ENCODE data around the gene SLC6A18.

The SLC6A18 gene

GRCh38 chr5:1182633-1183423 is 42.4 kb upstream of the SLC6A18 start:
- no peak for FAIRE-seq
- TF ChIP-seq TAF1 (IDR thresholded peaks at IDR 0.05; ENCODE audit: borderline replicate concordance, low read depth, low read length) (no peak), POLR2A (IDR thresholded peaks at IDR 0.05; ENCODE audit: low read depth, low read length) (no peak), POLR2AphosphoS5 (IDR thresholded peaks at IDR 0.05; ENCODE audit: low read depth, low read length) (no peak)
- no peak for DNase-seq (ENCODE audit: insufficient read length)

DNA sequence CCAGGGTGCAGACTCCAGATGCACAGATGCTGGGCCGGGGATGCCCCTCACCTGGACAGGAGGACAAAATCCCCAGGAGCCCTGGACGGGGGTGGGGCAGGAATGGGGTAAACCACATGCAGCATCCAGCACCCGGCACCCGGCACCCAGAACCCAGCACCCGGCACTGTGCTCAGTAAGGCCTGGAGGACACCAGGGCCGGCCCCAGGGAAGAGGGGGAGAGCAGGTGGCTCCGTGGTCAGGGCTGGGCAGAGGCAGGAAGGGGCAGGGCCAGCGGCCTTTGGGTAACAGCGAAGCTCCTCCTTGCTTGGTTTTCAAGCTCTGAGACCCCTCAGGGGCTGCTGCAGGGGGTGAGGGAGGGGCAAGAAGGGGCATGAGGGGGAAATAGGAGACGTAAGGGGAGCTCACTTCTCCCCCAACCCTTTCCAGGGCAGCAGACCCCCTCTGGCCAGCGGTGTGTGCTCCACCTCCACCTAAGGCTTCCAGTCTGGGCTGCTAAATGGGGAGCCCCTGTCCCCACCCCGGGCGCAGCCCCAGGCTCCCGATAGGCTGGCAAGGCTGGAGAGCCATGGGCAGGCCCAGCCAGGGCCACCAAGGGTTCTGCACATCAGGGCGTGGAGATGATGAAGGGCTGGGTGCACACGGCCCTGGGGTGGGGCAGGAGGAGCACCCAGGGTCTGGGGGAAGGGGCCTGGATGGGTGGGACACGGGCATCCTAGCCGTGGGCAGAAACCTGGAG is 41.6 kb upstream of the SLC6A18 start:
- FAIRE-seq (no peak), DNase-seq (ENCODE audit: insufficient read length) (no peak)
- TF ChIP-seq POLR2A (IDR thresholded peaks at IDR 0.05; ENCODE audit: low read depth, low read length) = no peak
- no peak for TF ChIP-seq POLR2AphosphoS5 (IDR thresholded peaks at IDR 0.05; ENCODE audit: low read depth, low read length)
- TF ChIP-seq TAF1 (IDR thresholded peaks at IDR 0.05; ENCODE audit: borderline replicate concordance, low read depth, low read length) = no peak

DNA sequence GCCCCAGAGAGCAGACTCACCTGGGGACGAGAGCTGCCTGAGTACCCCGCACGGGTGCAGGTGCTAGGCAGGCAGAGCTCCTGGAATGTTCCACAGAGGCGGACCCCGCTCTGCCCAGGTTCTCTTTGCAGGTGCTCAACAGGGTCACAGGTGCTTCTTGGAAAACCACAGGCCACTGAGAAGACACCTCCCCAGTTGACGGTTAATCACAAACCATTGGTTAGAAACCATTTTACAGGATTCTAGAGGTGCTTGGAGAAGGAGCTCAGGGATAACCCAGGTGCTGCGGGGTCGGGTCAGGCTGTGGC is 41.1 kb upstream of the SLC6A18 start:
- DNase-seq (ENCODE audit: insufficient read length) (no peak), FAIRE-seq (no peak)
- TF ChIP-seq TAF1 (IDR thresholded peaks at IDR 0.05; ENCODE audit: borderline replicate concordance, low read depth, low read length) = no peak
- TF ChIP-seq POLR2AphosphoS5 (IDR thresholded peaks at IDR 0.05; ENCODE audit: low read depth, low read length) = no peak
- TF ChIP-seq POLR2A (IDR thresholded peaks at IDR 0.05; ENCODE audit: low read depth, low read length) = no peak

DNA sequence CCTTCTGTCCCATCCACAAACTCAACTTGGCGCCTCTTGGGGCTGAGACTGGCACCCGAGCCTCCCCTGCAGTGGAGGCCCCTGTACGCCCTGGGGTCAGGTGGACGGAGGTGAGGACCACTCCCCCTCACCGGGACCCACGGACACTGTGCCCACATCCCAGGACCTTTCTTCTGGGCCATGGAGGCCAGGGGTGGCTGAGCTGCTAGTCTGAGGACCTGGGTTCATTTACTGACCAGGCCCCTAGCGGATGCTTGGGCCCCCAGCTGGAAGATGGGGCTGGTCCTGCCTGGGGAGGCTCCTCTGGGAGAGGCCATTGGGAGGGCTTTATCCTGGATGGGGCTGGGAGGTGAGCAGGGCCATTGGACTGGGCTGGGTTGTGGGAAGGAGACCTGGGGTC is 40.7 kb upstream of the SLC6A18 start:
- TF ChIP-seq POLR2AphosphoS5 (IDR thresholded peaks at IDR 0.05; ENCODE audit: low read depth, low read length) = no peak
- no peak for TF ChIP-seq TAF1 (IDR thresholded peaks at IDR 0.05; ENCODE audit: borderline replicate concordance, low read depth, low read length)
- TF ChIP-seq POLR2A (IDR thresholded peaks at IDR 0.05; ENCODE audit: low read depth, low read length) = no peak
- DNase-seq (ENCODE audit: insufficient read length) (no peak), FAIRE-seq (no peak)

GRCh38 chr5:1185038-1185627 is 40.0 kb upstream of the SLC6A18 start:
- DNase-seq (ENCODE audit: insufficient read length) = no peak
- no peak for TF ChIP-seq POLR2AphosphoS5 (IDR thresholded peaks at IDR 0.05; ENCODE audit: low read depth, low read length)
- TF ChIP-seq POLR2A (IDR thresholded peaks at IDR 0.05; ENCODE audit: low read depth, low read length) = no peak
- TF ChIP-seq TAF1 (IDR thresholded peaks at IDR 0.05; ENCODE audit: borderline replicate concordance, low read depth, low read length) = no peak
- FAIRE-seq = no peak

- DNase-seq (ENCODE audit: insufficient read length) = no peak
- no peak for TF ChIP-seq POLR2A (IDR thresholded peaks at IDR 0.05; ENCODE audit: low read depth, low read length)
- TF ChIP-seq TAF1 (IDR thresholded peaks at IDR 0.05; ENCODE audit: borderline replicate concordance, low read depth, low read length) = no peak
- no peak for TF ChIP-seq POLR2AphosphoS5 (IDR thresholded peaks at IDR 0.05; ENCODE audit: low read depth, low read length)
- no peak for FAIRE-seq
Measured at GRCh38 chr5:1185629-1186350, 39.4 kb upstream of the SLC6A18 start.

DNA sequence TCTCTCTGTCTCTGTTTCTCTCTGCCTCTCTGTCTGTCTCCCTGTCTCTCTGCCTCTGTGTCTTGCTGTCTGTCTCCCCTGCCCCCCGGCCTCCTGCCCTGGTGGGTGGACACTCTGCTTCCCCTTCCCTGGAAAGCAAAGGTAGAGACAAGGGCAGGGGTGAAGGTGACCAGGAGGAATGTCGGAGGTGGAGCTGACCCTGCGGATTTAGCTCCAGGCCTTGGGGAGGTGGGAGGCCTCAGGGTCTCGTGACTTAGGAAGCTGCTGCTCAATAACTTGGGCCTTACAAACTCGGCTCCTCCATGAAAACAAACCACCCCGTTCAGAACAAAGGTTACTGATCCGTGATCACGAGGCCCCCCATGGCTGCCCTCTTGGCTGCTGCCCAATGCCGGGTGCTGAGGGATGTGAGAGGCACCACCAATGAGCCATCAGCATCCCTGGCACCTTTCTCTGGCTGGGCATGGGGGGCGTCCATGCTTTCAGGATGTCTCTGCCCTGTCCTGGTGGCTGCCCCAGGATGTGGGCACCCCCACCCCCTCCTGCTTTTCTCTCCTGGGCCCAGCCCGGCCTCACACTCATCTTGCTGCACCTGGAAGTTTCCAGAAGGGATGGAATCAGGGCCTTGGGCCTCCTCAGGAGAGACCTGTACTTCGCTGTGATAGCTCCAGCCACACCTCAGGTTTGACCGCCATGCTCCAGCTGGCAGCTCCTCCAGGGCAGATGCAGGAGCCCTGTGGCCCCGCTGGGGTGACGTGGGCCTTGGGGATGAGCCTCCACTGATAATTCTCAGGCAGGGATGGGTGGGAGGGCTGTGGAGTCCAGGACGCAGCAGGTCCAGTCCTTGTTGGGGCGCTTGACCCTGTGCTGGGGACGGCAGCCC is 38.6 kb upstream of the SLC6A18 start:
- DNase-seq (ENCODE audit: insufficient read length) = no peak
- TF ChIP-seq POLR2AphosphoS5 (IDR thresholded peaks at IDR 0.05; ENCODE audit: low read depth, low read length) (no peak), POLR2A (IDR thresholded peaks at IDR 0.05; ENCODE audit: low read depth, low read length) (no peak), TAF1 (IDR thresholded peaks at IDR 0.05; ENCODE audit: borderline replicate concordance, low read depth, low read length) (no peak)

GRCh38 chr5:1187234-1187949 is 37.8 kb upstream of the SLC6A18 start:
- TF ChIP-seq POLR2AphosphoS5 (IDR thresholded peaks at IDR 0.05; ENCODE audit: low read depth, low read length) = no peak
- TF ChIP-seq TAF1 (IDR thresholded peaks at IDR 0.05; ENCODE audit: borderline replicate concordance, low read depth, low read length) = no peak
- TF ChIP-seq POLR2A (IDR thresholded peaks at IDR 0.05; ENCODE audit: low read depth, low read length) = no peak
- DNase-seq (ENCODE audit: insufficient read length) = no peak
- no peak for FAIRE-seq

More for the DNA sequence above, 38.6 kb upstream of the SLC6A18 start:
- FAIRE-seq = no peak

- FAIRE-seq (no peak), DNase-seq (ENCODE audit: insufficient read length) (no peak)
- TF ChIP-seq POLR2AphosphoS5 (IDR thresholded peaks at IDR 0.05; ENCODE audit: low read depth, low read length) = no peak
- TF ChIP-seq POLR2A (IDR thresholded peaks at IDR 0.05; ENCODE audit: low read depth, low read length) = no peak
- TF ChIP-seq TAF1 (IDR thresholded peaks at IDR 0.05; ENCODE audit: borderline replicate concordance, low read depth, low read length) = no peak
Measured at GRCh38 chr5:1187950-1188334, 37.2 kb upstream of the SLC6A18 start.

GRCh38 chr5:1188464-1188863 is 36.7 kb upstream of the SLC6A18 start:
- TF ChIP-seq POLR2AphosphoS5 (IDR thresholded peaks at IDR 0.05; ENCODE audit: low read depth, low read length) (no peak), TAF1 (IDR thresholded peaks at IDR 0.05; ENCODE audit: borderline replicate concordance, low read depth, low read length) (no peak), POLR2A (IDR thresholded peaks at IDR 0.05; ENCODE audit: low read depth, low read length) (no peak)
- DNase-seq (ENCODE audit: insufficient read length) = no peak
- FAIRE-seq = no peak

Measured in GM12892 (cell line).